Activated CD8-positive, alpha-beta memory T cell treated with anti-CD3 and anti-CD28 coated beads, Interleukin-2, amount 50 U/mL, for 48 hours (primary cell): ENCODE results near the gene LAMA2.

Experiments
- DNase-seq: peaks from one replicate; pipeline ENCODE4 v3.0.0-alpha.2; 2020

Gene LAMA2

GRCh38 chr6:129279343-129280292, 396.7 kb downstream of the LAMA2 start:
- no peak for DNase-seq

- no peak for DNase-seq
These were observed 397.3 kb downstream of the LAMA2 start for GRCh38 chr6:129280293-129280644.

GRCh38 chr6:129280749-129281148, 397.8 kb downstream of the LAMA2 start:
- DNase-seq = no peak

- DNase-seq = no peak
These were observed 398.3 kb downstream of the LAMA2 start for GRCh38 chr6:129281168-129281796.

GRCh38 chr6:129282019-129282418, 399.1 kb downstream of the LAMA2 start:
- DNase-seq = no peak

- no peak for DNase-seq
These were observed 401.3 kb downstream of the LAMA2 start for GRCh38 chr6:129284225-129284624.

- DNase-seq = no peak
These were observed 404.6 kb downstream of the LAMA2 start for GRCh38 chr6:129287231-129288177.

GRCh38 chr6:129289442-129289841, 406.5 kb downstream of the LAMA2 start:
- DNase-seq = no peak

GRCh38 chr6:129292836-129293235, 409.9 kb downstream of the LAMA2 start:
- DNase-seq = no peak

- no peak for DNase-seq
These were observed 414.7 kb downstream of the LAMA2 start for GRCh38 chr6:129297592-129297991.

- no peak for DNase-seq
These were observed 419.7 kb downstream of the LAMA2 start for GRCh38 chr6:129302671-129303070.

- no peak for DNase-seq
These were observed 423.9 kb downstream of the LAMA2 start for GRCh38 chr6:129306826-129307225.

- no peak for DNase-seq
These were observed 424.9 kb downstream of the LAMA2 start for GRCh38 chr6:129307845-129308244.

- DNase-seq = no peak
These were observed 426.2 kb downstream of the LAMA2 start for GRCh38 chr6:129309154-129309553.

- DNase-seq = no peak
These were observed 429.9 kb downstream of the LAMA2 start for GRCh38 chr6:129312880-129313279.

- no peak for DNase-seq
These were observed 431.6 kb downstream of the LAMA2 start for GRCh38 chr6:129314575-129314974.

- DNase-seq = no peak
These were observed 435.2 kb downstream of the LAMA2 start for GRCh38 chr6:129317931-129318820.

GRCh38 chr6:129320892-129321291, 438.0 kb downstream of the LAMA2 start:
- DNase-seq = no peak

- DNase-seq = no peak
These were observed 438.4 kb downstream of the LAMA2 start for GRCh38 chr6:129321303-129321702.

- DNase-seq = no peak
These were observed 441.4 kb downstream of the LAMA2 start for GRCh38 chr6:129324345-129324744.

- no peak for DNase-seq
These were observed 446.7 kb downstream of the LAMA2 start for GRCh38 chr6:129329678-129330077.
